Omental fat pad (tissue), 4 donors: ENCODE measurements around the gene KLHL30. TPM values are rescaled to one million over a fixed set of nuclear protein-coding genes. Genes with fewer than 3 reads are reported as not detected.

Experiments used
- ATAC-seq: fragments of 150-250 bp; one replicate; pipeline ENCODE4 v1.9.1; 2016; ENCODE audit warnings: mild to moderate bottlenecking, moderate library complexity; ENCODE audit not compliant: low FRiP score
- DNase-seq: peaks from one replicate; pipeline ENCODE4 v3.0.0-alpha.2; 2019; ENCODE audit warnings: low spot score
- total RNA-seq, 4 donors: library from RNA; depleted of rRNA; stranded (reverse); fragments of >200 nt; gene quantifications; one replicate each; pipeline ENCODE4 v1.1.0, GENCODE V29; 2016
- TF ChIP-seq, protein P1 (sequence below), 3 donors: fragments of 450-650 bp; IDR thresholded peaks; one replicate each; pipeline ENCODE4 v1.5.1; 2016 to 2017; ENCODE audit warnings: antibody characterized with exemption in 3 of 3, mild to moderate bottlenecking in 3 of 3, moderate library complexity in 2 of 3

KLHL30 gene
- total RNA-seq, 4 donors from 2014 or later, result 0.28 to 1.6 (median 0.57) TPM

DNA sequence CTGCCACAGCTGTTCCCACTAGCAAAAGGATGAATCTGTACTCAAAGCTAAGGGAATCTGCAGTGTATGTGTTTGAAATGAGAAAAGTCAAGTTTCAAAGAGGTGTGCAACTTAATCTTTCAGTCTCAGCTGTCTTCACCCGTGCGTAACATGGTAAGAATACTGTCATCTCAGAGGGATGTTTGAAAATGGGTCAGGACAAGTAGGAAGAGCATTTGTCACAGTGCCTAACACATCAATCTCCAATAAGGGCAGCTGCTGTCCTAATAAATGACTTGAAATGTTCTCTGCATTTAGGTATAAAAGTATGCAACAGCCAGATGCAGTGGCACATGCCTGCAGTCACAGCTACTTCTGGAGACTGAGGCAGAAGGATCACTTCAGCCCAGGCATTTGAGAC is 52.0 kb downstream of the KLHL30 start:
- TF ChIP-seq, protein P1, sequence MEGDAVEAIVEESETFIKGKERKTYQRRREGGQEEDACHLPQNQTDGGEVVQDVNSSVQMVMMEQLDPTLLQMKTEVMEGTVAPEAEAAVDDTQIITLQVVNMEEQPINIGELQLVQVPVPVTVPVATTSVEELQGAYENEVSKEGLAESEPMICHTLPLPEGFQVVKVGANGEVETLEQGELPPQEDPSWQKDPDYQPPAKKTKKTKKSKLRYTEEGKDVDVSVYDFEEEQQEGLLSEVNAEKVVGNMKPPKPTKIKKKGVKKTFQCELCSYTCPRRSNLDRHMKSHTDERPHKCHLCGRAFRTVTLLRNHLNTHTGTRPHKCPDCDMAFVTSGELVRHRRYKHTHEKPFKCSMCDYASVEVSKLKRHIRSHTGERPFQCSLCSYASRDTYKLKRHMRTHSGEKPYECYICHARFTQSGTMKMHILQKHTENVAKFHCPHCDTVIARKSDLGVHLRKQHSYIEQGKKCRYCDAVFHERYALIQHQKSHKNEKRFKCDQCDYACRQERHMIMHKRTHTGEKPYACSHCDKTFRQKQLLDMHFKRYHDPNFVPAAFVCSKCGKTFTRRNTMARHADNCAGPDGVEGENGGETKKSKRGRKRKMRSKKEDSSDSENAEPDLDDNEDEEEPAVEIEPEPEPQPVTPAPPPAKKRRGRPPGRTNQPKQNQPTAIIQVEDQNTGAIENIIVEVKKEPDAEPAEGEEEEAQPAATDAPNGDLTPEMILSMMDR (IDR thresholded peaks at IDR 0.05), result no peak
- DNase-seq, result no peak
- ATAC-seq, result no peak

Other genes starting within 250 kb of the KLHL30 start
- 10 to 100 TPM; 36.3 to 59.9 (median 51.3) TPM for gene UBE2F, start 171.7 kb upstream of the KLHL30 start, total RNA-seq
- 10 to 100 TPM in 3 of 4 donors, 1 to 10 TPM in 1; 7.3 to 15.8 (median 12.5) TPM for gene SCLY, start 77.7 kb upstream of the KLHL30 start, total RNA-seq
- under 1 TPM; 0.19 to 0.47 (median 0.25) TPM for gene ESPNL, start 38.3 kb upstream of the KLHL30 start, total RNA-seq
- 1 to 10 TPM in 2 of 4 donors, not detected in 2; 1.1 to 1.9 TPM for gene ERFE, start 20.3 kb downstream of the KLHL30 start, total RNA-seq
- gene ILKAP, start 65.0 kb downstream of the KLHL30 start, total RNA-seq, result 10 to 100 TPM; 20.2 to 51.8 (median 29.7) TPM
- 1 to 10 TPM; 5.3 to 9.1 (median 5.6) TPM for gene HES6, start 101.4 kb downstream of the KLHL30 start, total RNA-seq
- 10 to 100 TPM in 3 of 4 donors, 1 to 10 TPM in 1; 5.3 to 36.4 (median 15.4) TPM for gene PER2, start 149.9 kb downstream of the KLHL30 start, total RNA-seq
- 10 to 100 TPM in 3 of 4 donors, 1 to 10 TPM in 1; 8.4 to 15.9 (median 12.5) TPM for gene TRAF3IP1, start 181.8 kb downstream of the KLHL30 start, total RNA-seq